GM12874 (cell line): ENCODE results near the gene LRFN5.

ENCODE experiments used
- TF ChIP-seq, protein P1 (sequence below): IDR thresholded peaks from 2 replicates; pipeline ENCODE4 v1.5.1; 2011; ENCODE audit warnings: low read depth, mild to moderate bottlenecking, control low read depth, low read length, moderate library complexity; ENCODE audit not compliant: insufficient read depth

LRFN5 gene

DNA sequence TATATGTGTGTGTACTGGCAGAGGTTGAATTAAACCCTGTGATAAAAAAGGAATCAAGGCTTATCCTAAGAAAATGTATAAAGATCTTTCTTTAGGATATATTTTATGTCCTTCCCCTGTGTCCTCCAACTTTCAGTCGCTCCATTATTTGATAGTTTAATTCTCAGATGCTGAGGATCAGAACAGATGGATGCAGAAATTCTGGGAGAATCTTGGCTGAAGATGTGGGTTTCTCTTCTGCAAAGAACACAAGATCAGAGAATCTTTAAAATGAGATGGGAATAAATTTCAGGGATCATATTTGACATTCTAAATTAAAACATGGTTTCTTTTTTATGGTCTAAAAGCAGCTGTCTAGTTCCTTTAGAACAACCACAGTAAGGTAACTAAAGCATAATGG, 37.9 kb downstream of the LRFN5 start:
- TF ChIP-seq, protein P1, sequence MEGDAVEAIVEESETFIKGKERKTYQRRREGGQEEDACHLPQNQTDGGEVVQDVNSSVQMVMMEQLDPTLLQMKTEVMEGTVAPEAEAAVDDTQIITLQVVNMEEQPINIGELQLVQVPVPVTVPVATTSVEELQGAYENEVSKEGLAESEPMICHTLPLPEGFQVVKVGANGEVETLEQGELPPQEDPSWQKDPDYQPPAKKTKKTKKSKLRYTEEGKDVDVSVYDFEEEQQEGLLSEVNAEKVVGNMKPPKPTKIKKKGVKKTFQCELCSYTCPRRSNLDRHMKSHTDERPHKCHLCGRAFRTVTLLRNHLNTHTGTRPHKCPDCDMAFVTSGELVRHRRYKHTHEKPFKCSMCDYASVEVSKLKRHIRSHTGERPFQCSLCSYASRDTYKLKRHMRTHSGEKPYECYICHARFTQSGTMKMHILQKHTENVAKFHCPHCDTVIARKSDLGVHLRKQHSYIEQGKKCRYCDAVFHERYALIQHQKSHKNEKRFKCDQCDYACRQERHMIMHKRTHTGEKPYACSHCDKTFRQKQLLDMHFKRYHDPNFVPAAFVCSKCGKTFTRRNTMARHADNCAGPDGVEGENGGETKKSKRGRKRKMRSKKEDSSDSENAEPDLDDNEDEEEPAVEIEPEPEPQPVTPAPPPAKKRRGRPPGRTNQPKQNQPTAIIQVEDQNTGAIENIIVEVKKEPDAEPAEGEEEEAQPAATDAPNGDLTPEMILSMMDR: no peak

DNA sequence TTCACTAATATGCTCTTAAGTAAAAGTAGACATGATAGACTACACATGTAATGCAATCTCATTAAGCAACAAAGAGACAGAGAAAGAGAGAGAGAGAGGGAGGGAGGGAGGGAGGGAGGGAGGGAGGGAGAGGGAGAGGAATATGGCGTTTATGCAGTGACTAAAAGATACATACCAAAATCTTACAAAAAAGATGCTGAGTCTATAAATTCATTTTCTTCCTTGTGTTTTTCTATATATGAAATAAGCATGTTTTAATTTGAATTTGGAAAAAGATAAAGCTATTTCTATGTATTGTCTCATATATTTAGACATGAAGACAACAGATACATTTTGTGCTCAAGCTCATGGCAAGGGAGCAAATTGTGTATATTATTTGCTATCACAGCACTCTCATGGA, 44.1 kb downstream of the LRFN5 start:
- TF ChIP-seq, protein P1: no peak

DNA sequence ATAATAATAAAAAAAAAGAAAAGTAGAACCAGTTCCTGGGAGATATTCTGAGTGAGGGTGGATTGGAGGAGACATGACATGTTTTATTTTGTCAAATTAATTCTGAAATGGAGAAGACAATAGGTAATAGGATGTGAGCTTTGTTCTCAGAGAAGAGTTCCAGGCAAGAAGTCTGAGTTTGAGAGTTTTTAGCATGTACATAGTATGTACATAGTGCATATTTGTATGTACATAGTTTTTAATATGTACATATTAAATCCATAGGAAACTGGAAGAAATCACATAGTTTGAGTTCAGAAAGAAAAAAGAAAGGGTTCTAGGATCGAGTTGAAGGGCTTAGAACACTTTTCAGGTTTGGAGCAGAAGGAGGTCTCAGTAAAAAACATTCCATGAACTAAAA, 47.5 kb downstream of the LRFN5 start:
- TF ChIP-seq, protein P1: no peak

DNA sequence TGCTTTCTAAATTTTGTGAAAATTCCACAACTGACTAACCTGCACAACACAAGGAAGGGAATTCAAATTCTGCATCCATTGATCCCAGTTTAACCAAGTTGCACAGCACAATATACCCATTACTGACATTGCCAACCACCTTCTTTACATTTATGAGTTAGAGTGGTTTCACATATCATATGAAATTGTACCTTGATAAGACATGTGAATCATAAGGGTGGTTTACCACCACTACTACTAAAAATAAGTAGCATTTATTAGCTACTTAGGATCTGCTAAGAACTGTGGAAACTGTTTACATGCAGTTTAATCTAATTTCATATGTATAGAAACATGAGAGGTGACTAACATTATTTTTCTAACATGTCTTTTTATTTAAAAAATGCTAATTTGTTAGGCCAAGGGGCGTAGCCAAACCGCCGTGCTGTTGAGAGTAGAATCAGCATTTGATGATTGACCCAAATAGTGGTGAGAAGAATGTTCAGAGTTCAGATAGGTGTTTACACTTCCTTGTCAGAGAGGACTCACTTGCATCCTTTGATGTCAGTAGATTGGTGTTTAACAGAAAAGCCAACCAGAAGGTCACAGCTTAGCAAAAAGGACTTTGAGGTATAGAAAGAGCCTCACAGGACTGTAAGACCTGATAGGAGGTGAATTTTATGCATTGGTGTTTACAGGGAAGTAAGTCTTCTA, 56.2 kb downstream of the LRFN5 start:
- TF ChIP-seq, protein P1: no peak

DNA sequence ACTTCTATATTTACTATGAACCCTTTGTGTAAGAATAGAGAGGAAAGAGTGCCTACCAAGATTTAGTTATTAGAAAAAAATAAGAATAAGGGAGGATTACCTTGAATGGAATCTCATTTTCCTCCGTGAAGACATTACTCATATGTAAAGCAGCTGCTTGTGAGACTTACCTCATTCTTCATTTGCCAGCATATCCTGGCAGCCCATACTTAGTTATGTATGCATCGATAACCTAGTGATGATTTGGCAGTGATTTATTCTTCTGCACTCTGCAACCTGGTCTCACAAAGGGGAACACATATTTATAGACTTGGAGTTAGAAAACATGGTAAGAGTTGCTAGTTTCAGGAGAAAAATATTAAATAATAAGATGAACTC, 56.8 kb downstream of the LRFN5 start:
- TF ChIP-seq, protein P1: no peak

DNA sequence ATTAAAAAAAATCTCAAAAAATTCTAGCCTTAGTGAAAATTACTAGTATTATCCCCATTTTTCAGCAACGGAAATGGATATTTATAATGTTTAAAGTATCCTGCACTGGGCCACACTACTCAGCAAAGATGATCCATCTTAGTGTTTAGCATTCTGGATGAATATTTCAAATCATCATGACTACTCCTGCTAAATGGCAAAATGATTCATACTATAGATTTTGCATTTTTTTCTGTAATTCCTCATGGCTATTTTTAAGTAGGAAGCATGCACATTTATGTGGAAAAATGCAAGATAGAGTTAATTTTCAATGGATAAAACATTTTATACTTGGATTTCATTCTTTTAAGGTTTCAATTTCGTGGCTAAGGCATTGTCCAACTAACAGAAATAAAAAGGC, 59.6 kb downstream of the LRFN5 start:
- TF ChIP-seq, protein P1: no peak

DNA sequence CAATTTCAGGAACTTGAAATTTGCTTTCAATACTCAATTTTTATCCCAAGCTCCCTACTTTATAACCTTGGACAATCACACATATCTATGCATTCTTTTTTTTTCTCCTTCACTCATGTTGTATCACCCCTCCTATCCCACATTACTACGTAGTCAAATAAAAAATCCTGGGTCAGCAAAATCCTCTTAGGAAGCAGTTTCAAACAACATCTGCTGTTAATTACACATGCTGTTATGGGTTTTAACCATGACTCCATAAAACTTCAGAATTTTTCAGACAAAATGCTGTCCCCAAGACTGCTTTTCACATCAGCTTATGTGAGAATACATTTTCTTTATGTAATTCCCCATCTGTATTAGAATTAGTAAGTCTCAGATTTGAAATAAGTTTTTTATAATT, 61.7 kb downstream of the LRFN5 start:
- TF ChIP-seq, protein P1: no peak
